B cell (primary cell): ENCODE results near the gene DCLK1. TPM values are rescaled to one million over a fixed set of nuclear protein-coding genes. Genes with fewer than 3 reads are reported as not detected.

Experiments
- ATAC-seq: fragments of 200-7000 bp; cut with Tn5 transposase; one replicate; pipeline ENCODE4 v1.10.0; 2021; ENCODE audit warnings: low read depth, mild to moderate bottlenecking, moderate number of reproducible peaks, moderate library complexity
- CTCF ChIA-PET: fragments of 350-600 bp; sonication (Branson Sonifier 250); formaldehyde crosslinking; loops from one replicate; lab custom pipeline; 2021; ENCODE audit warnings: antibody characterized with exemption, inconsistent platforms; lab: Charles Lee
- POLR2A ChIA-PET: fragments of 350-600 bp; sonication (Branson Sonifier 250); formaldehyde crosslinking; loops from one replicate; lab custom pipeline; 2021; ENCODE audit warnings: antibody characterized with exemption; lab: Charles Lee
- DNase-seq: peaks from one replicate; pipeline ENCODE4 v3.0.0; 2013
- H2AFZ ChIP-seq: 2 replicates; pipeline ENCODE4 v1.6.1; 2012; ENCODE audit warnings: mild to moderate bottlenecking, low read depth, low read length; ENCODE audit not compliant: insufficient read depth, poor library complexity, severe bottlenecking
- H3K27ac ChIP-seq, 2 donors: 1 replicate in 1 of 2; 2 replicates in 1 of 2; pipeline ENCODE4 v1.5.1; 2012 to 2013; ENCODE audit warnings: low read length in 2 of 2, mild to moderate bottlenecking in 2 of 2, moderate library complexity in 1 of 2
- H3K27me3 ChIP-seq, 4 experiments: fragments of 200-600 bp in 1 of 4; sonication (generic) in 1 of 4; replicated peaks in 1 of 4; 1 replicate in 2 of 4; 2 replicates in 2 of 4; pipeline versions ENCODE4 v1.6.1 to v1.7.0; 2013 to 2016; ENCODE audit warnings: low read length in 3 of 4, mild to moderate bottlenecking in 2 of 4, mixed read lengths in 1 of 4, moderate library complexity in 1 of 4; ENCODE audit not compliant: insufficient read depth in 4 of 4, control insufficient read depth in 3 of 4; ENCODE audit errors: control extremely low read depth in 1 of 4
- H3K36me3 ChIP-seq, 2 experiments: replicated peaks in 1 of 2; 1 replicate in 1 of 2; 2 replicates in 1 of 2; pipeline versions ENCODE4 v1.6.1 to v1.7.1; 2013; ENCODE audit warnings: low read length in 1 of 2; ENCODE audit not compliant: insufficient read depth in 2 of 2, control insufficient read depth in 1 of 2; ENCODE audit errors: control extremely low read depth in 1 of 2, extremely low read depth in 1 of 2
- H3K4me1 ChIP-seq, 2 donors: fragments of 200-600 bp in 1 of 2; sonication (generic) in 1 of 2; 1 replicate in 1 of 2; 2 replicates in 1 of 2; pipeline versions ENCODE4 v1.5.1 to v1.6.1; 2013 to 2017; ENCODE audit warnings: low read length in 2 of 2; ENCODE audit not compliant: control insufficient read depth in 2 of 2, insufficient read depth in 2 of 2
- H3K4me2 ChIP-seq: replicated peaks from 2 replicates; pipeline ENCODE3; 2012; ENCODE audit warnings: mild to moderate bottlenecking, low read depth, low read length; ENCODE audit not compliant: poor library complexity, severe bottlenecking
- H3K4me3 ChIP-seq, 5 experiments: fragments of 200-600 bp in 1 of 5; sonication (generic) in 1 of 5; 1 replicate in 3 of 5; 2 replicates in 2 of 5; pipeline versions ENCODE4 v1.5.1 to v1.7.0; 2011 to 2016; ENCODE audit warnings: low read length in 4 of 5, mild to moderate bottlenecking in 4 of 5, low read depth in 2 of 5, control low read depth in 1 of 5, moderate library complexity in 1 of 5; ENCODE audit not compliant: insufficient read depth in 1 of 5; ENCODE audit errors: control extremely low read depth in 1 of 5, extremely low read depth in 1 of 5
- H3K79me2 ChIP-seq: fragments of 200-600 bp; sonication (generic); one replicate; pipeline ENCODE4 v1.6.0; 2016; ENCODE audit warnings: low read length; ENCODE audit not compliant: control insufficient read depth, insufficient read depth
- H3K9ac ChIP-seq: fragments of 200-600 bp; sonication (generic); 2 replicates; pipeline ENCODE4 v1.6.1; 2017; ENCODE audit warnings: mild to moderate bottlenecking, low read length, moderate library complexity
- H3K9me3 ChIP-seq, 3 donors: one replicate each; pipeline versions ENCODE4 v1.6.1 to v1.7.1; 2013; ENCODE audit warnings: low read length in 2 of 3; ENCODE audit not compliant: control insufficient read depth in 2 of 3, insufficient read depth in 1 of 3; ENCODE audit errors: control extremely low read depth in 1 of 3
- H4K20me1 ChIP-seq: 2 replicates; pipeline ENCODE4 v1.6.0; 2012; ENCODE audit warnings: mild to moderate bottlenecking, low read length; ENCODE audit not compliant: insufficient read depth, control insufficient read depth, poor library complexity, severe bottlenecking
- H3K27ac Mint-ChIP-seq: one replicate; pipeline ENCODE4 v1.8.0; 2021; ENCODE audit warnings: mixed read lengths
- H3K27me3 Mint-ChIP-seq: one replicate; pipeline ENCODE4 v1.8.0; 2021; ENCODE audit warnings: mixed read lengths
- H3K4me1 Mint-ChIP-seq: one replicate; pipeline ENCODE4 v1.8.0; 2021; ENCODE audit warnings: mixed read lengths
- H3K4me3 Mint-ChIP-seq: one replicate; pipeline ENCODE4 v1.8.0; 2021; ENCODE audit warnings: mixed read lengths
- H3K9me3 Mint-ChIP-seq: one replicate; pipeline ENCODE4 v1.8.0; 2022; ENCODE audit warnings: mixed read lengths; ENCODE audit not compliant: insufficient read depth
- EZH2 ChIP-seq: IDR thresholded peaks from 2 replicates; pipeline ENCODE4 v1.6.1; 2012; ENCODE audit warnings: borderline replicate concordance, low read depth, mild to moderate bottlenecking, moderate library complexity, low read length; ENCODE audit not compliant: insufficient read depth, poor library complexity, severe bottlenecking
- WGBS: methylation state at CpG from one replicate; pipeline ENCODE4 v1.1.5; 2013; ENCODE audit warnings: missing lambda C conversion rate; ENCODE audit not compliant: insufficient coverage; 5-methylcytosine and 5-hydroxymethylcytosine counted together
- intact Hi-C: fragments of 100-400 bp; cut with micrococcal nuclease; formaldehyde crosslinking; loops from one replicate; pipeline ENCODE4 v1.10.0; 2022
- polyA plus RNA-seq: library from polyadenylated mRNA; depleted of rRNA; stranded (reverse); fragments of >200 nt; gene quantifications from 2 replicates; pipeline ENCODE4 v1.2.3, GENCODE V29; 2012
- total RNA-seq, 2 donors: library from RNA; stranded (reverse); fragments of 120-200 nt in 1 of 2; gene quantifications; 1 replicate in 1 of 2; 2 replicates in 1 of 2; pipeline versions ENCODE4 v1.2.3 to v1.2.4, GENCODE V29; 2013 to 2022
- TF ChIP-seq, protein P1 (sequence below): fragments of 200-600 bp; IDR thresholded peaks from one replicate; pipeline ENCODE4 v1.8.0; 2022; ENCODE audit warnings: antibody characterized with exemption, mild to moderate bottlenecking

Gene DCLK1
- total and polyA plus RNA-seq, 2 donors (not counting 1 experiment from before 2014, with no cell fraction given), result not detected

DNA sequence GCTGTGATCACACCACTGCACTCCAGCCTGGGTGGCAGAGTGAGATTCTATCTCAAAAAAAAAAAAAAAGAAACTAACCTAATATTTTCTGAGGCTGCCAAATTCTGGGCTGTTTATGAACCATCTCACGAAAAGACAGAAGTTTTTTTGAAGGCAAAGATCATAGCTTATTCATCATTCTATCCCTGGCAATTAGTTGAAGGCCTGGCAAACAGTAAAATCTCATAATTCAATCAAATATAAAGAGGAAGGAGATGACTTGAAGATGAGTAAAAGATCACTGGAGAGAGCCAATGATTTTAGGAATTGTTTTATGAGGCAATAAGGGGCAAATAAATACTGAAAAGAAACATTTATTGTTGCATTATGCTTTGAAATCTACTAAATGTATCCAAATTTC is 216.5 kb downstream of the DCLK1 start:
- H3K4me3 Mint-ChIP-seq, result no peak overlapping the region
- Histone ChIP-seq H3K9ac (no peak overlapping the region), H4K20me1 (no peaks in the 10 kb centered on the region), H3K4me2 (no peak overlapping the region), H3K4me3 (no peak overlapping the region), H3K27me3 (no peaks in the 10 kb centered on the region), H3K27ac (no peak overlapping the region), H3K4me1 (no peaks in the 10 kb centered on the region), H3K79me2 (no peaks in the 10 kb centered on the region), H3K36me3 (no peaks in the 10 kb centered on the region), H2AFZ (no peak overlapping the region), H3K9me3 (peaks cover 0 to 9% (median 0%) of the 10 kb centered on the region in 3 donors)
- no peak overlapping the region for H3K27ac Mint-ChIP-seq
- WGBS, result 60% methylated on average over 1 of the region's 1 CpG
- DNase-seq (no peak), ATAC-seq (no peak)
- no peaks in the 10 kb centered on the region for H3K4me1 Mint-ChIP-seq
- no peaks in the 10 kb centered on the region for H3K9me3 Mint-ChIP-seq
- ChIA-PET CTCF (no interaction called here), POLR2A (interaction anchor here (0.6 kb wide), 1 partner anchor 347 kb away, joined by 4 read pairs; no protein-coding TSS in a partner anchor)
- TF ChIP-seq EZH2, result no peak
- TF ChIP-seq, protein P1, sequence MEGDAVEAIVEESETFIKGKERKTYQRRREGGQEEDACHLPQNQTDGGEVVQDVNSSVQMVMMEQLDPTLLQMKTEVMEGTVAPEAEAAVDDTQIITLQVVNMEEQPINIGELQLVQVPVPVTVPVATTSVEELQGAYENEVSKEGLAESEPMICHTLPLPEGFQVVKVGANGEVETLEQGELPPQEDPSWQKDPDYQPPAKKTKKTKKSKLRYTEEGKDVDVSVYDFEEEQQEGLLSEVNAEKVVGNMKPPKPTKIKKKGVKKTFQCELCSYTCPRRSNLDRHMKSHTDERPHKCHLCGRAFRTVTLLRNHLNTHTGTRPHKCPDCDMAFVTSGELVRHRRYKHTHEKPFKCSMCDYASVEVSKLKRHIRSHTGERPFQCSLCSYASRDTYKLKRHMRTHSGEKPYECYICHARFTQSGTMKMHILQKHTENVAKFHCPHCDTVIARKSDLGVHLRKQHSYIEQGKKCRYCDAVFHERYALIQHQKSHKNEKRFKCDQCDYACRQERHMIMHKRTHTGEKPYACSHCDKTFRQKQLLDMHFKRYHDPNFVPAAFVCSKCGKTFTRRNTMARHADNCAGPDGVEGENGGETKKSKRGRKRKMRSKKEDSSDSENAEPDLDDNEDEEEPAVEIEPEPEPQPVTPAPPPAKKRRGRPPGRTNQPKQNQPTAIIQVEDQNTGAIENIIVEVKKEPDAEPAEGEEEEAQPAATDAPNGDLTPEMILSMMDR, result no peak
- no peaks in the 10 kb centered on the region for H3K27me3 Mint-ChIP-seq
- intact Hi-C loops, result no loop called here

DNA sequence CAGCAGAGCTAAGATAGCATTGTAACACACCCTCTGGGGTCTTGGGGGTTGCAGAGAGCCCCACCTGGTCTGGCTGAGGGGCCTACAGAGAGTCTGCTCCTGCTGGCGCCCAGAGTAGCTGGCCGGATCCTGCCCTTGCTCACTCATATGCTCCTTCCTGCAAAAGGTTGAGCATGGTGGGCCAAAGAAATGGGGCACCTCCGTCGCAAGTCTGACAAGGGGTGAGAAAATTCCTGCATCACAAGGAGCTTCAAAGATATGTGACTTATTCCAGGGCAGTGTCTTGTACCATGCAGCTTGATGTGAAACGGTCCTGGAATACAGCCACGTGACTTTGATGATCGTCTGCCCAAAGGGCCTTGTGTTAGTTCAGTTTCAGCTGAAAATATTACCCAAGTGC is 218.3 kb downstream of the DCLK1 start:
- Histone ChIP-seq H3K27me3 (no peaks in the 10 kb centered on the region), H3K4me1 (no peaks in the 10 kb centered on the region), H3K79me2 (no peaks in the 10 kb centered on the region), H2AFZ (no peak overlapping the region), H3K9me3 (peaks cover 0 to 13% (median 0%) of the 10 kb centered on the region in 3 donors), H4K20me1 (no peaks in the 10 kb centered on the region), H3K36me3 (no peaks in the 10 kb centered on the region), H3K4me2 (no peak overlapping the region), H3K27ac (no peak overlapping the region), H3K4me3 (no peak overlapping the region), H3K9ac (no peak overlapping the region)
- H3K27me3 Mint-ChIP-seq, result no peaks in the 10 kb centered on the region
- H3K4me1 Mint-ChIP-seq, result no peaks in the 10 kb centered on the region
- H3K9me3 Mint-ChIP-seq, result peaks cover 3% of the 10 kb centered on the region
- DNase-seq, result no peak
- ChIA-PET POLR2A (no interaction called here), CTCF (no interaction called here)
- TF ChIP-seq, protein P1, result no peak
- TF ChIP-seq EZH2, result no peak
- intact Hi-C loops, result no loop called here
- H3K27ac Mint-ChIP-seq, result no peak overlapping the region
- 86% methylated on average over 7 of the region's 7 CpGs for WGBS
- H3K4me3 Mint-ChIP-seq, result no peak overlapping the region
- ATAC-seq, result no peak
